Endometrial microvascular endothelial cells (primary cell): ENCODE results near the gene STOM. TPM values are rescaled to one million over a fixed set of nuclear protein-coding genes. Genes with fewer than 3 reads are reported as not detected.

Experiments
- in situ Hi-C: cut with HindIII; loops from 2 replicates; pipeline ENCODE4 v1.10.0; 2017; ENCODE audit warnings: low sequenced_read_pairs, low pct_unique_long_range_greater_than_20kb; ENCODE audit errors: inconsistent ontology term
- total RNA-seq: library from RNA; depleted of rRNA; stranded (reverse); fragments of >200 nt; gene quantifications from one replicate; pipeline ENCODE4 v1.2.3, GENCODE V29; 2015; ENCODE audit errors: inconsistent ontology term

The STOM gene
- total RNA-seq, 1 donor from 2014 or later, result 203 TPM

DNA sequence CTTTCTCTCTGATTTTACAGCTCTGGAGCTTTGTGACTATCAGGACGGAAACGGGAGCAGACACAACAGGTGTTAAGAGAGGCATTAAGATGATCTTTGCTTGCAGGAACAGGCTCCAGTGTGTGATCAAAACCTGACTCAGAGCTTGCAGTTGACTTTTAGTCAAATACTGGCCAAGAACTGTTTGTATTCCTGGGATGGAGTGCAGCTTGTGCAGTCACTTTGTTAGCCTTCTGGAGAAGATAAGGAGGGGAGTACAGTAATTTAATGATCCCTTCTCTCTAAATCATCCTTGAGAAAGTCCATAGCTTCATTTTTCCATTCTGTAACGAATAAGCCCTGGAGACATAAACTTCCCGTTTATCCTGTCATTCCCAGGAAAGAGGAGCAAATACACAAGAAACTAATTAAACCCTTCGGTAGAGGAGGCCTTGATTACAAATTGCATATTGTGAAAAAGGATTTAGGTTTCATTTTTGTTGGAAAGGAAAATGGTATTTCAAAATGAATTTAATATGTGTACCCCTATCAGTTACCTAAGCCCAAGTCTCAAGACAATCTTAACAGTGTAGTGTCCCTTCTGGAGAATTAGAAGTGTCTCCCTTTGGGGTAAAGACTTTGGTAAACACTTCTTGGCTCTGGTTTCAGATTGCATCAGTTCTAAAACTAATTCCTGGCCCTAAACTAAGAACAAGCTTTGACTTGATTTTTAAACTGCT, 3.1 kb upstream of the STOM start:
- in situ Hi-C loops, result no loop called here

DNA sequence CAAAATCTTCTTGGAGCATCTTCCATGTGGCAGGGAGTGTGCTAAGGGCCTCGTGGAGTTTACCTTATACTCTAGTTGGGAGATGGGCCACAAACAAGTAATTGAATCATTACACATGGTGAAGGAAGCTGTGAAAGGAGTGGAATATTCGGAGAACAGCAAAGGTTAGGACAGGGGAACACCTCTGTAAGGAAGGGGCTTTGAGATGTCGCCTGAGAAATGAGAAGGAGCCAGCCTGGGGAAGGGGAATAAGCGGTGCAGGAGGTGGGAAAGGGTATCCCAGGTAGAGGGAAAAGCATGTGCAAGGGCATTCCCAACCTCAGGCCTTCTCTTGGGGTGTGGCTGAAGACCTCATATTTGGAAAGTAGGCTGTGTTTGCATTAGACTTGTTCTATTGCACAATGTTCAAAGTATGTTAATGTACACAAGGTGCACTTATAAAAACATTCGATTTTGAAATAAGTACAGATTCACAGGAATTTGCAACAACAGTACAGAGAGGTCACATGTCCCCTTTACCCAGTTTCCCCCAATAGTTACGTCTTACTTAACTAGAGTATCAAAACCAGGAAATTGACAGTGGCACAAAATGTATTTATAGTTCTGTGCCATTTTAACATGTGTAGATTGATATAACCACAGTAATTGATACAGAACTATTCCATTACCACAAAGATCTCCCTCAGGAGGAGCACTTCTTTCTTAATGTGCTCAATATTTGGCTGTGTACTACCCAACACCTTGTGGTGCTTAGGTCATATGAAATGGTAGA, 2.4 kb upstream of the STOM start:
- in situ Hi-C loops, result no loop called here

DNA sequence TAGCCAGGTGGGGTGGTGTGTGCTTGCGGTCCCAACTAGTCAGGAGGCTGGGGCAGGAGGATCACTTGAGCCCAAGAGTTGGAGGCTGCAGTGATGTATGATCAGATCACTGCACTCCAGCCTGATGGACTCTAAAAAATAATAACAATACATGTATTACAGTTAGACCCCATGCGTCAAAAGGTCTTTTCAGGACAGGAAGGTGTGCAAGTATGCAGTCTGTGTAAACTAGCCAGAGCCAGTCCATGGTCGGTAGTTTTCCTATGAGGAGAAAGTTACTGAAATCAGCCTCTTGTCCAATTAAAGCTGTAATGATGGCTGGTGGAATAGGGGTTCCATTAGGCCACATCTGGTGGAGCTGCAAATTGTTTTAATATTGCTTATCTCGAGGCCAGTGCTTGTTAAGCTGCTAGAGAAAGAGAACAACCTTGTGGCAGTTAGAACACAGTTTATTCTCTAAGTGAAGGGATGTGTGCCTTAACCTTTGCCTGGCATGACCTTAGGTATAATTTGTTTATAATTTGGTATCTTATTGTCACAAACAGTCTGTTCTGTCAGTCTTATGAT, 1.5 kb upstream of the STOM start:
- in situ Hi-C loops, result no loop called here

DNA sequence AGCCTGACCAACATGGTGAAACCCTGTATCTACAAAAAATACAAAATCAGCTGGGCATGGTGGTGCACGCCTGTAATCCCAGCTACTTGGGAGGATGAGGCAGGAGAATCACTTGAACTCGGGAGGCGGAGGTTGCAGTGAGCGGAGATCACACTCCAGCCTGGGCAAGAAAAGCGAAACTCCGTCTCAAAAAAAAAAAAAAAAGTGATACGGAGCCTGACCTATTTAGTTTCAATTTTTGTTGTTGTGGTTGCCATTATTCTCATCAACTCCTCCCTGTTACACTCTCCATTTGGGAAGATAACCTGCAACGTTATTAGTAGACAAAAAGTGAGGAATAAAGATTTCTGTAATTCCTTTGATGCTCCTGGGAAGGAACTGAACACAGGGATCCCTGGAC, 1.3 kb downstream of the STOM start:
- in situ Hi-C loops, result no loop called here

DNA sequence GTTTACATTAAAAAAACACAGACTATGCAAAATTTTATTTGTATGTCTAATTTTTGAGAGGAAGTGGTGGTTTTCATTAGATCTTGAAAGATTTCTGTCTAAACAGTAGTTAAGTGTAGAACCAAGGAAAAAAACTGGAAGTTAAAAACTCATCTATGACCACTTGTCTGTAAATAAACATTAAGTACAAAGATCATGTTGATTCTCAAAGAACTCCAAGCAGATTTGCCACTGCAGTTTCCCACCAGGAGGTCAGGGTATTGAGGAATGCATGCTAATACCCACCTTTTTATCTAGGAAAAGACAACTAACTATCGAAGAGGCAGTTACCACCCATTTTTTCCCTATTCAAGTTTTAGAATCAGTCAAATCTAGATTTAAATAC, 1.9 kb downstream of the STOM start:
- in situ Hi-C loops, result no loop called here

DNA sequence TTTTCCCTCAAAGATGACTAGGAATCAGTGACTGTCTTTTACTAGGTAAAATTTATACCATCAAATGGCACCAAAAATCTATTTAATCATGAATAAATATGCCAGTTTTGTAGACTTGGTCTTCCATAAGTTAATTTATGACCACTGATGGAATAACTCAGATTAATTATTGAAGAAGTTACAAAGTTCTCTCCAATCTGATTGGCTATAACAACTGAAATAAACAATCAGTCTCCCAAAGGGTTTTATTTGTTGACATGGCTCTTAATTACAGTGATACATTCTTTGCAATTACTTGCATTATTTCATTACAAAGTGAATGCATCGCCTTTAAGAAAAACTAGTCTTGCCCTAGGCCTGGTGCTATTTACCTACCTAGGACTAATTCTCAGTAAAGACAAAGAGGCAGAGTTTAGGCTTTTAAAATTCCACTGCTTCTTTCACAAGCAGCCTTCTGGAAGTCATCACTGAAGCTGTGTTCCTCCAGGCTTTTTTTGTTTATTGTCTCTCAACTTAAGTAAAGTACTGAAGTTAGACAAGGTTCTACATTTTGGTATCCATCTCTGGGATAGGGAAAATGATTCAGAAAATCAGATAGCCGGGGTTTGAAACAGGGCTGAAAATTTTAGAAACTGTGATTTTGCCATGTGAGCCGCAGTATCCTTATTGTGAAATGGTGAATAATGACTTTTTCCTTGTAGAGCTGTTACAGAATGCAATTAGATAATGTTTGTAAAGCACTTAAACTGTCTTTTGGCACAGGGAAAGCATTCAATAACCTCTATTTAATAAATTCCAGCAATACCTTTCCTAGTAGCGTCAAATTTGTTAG, 2.5 kb downstream of the STOM start:
- in situ Hi-C loops, result no loop called here

DNA sequence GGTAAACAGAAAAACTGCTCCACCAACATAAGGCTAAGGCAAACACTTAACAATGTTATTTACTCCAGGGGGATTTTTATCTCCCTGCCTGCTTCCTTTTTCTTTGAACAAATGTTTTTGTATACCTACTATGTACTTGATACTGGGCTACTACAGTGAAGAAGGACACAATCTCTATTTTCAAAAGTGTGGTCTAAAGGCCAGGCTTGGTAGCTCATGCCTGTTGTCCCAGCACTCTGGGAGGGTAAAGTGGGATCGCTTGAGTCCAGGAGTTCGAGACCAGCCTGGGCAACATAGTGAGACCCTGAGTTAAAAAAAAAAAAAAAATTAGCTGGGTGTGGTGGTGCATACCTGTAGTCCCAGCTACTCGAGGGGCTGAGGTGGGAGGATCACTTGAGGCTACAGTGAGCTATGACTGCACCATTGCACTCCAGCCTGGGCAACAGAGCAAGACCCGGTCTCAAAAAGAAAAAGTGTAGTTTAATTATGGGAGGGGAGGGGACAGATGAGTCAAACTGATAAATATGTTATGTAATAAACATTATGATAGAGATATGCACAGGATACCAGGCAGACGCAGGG, 3.3 kb downstream of the STOM start:
- in situ Hi-C loops, result no loop called here

DNA sequence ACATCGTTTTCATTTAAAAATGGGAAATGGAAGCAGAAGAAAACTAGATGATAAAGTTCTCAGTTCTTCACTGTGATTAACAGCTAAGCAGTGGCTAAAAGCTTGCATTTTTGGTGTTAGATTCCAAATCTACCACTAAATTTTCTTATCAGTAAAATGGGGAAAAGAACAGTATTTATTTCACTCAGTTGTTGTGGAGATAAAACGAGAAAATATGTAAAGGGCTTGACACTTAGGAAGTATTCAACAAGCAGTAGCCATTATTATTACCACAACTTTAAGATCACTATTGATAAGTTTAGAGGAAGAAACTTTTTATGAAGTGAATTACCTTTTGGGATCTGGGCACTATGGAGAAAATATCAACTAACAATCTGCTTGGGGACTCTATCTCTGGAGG, 4.5 kb downstream of the STOM start:
- in situ Hi-C loops, result no loop called here

DNA sequence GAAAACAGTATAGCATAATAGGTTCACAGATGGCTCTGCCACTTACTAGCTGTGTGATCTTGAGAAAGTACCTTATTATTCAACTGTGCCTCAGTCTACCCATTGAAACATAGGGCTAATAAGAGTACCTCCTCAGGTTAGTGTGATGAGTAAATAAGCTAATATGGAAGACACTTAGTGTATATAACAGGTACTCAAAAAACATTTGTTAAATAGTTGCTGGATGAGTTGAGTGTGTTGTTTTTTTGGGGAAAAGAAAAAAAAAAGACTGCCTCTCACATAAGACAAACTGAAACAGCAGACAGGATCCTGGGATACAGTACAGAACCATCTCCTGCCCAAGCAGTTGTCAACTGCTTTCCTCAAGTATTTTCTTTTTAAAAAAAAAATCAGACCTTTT, 5.2 kb downstream of the STOM start:
- in situ Hi-C loops, result no loop called here

DNA sequence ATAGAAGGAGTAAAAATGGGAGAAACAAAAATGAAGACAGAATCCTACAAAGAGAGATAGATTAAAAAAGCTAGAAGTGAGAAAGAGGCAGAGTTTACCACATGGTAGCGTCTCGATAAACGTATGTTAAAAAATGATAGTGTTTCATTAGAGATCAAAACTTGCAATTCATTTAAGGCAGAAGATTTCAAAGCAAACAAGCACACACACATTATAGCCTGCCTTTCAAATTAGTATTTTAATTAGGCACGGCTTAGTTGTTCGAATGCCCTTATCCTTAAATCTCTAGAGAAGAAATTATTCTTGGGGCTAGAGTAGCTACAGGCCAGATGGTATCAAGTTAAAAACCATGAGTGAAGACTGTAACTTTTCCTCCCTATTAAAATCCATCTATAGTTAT, 6.0 kb downstream of the STOM start:
- in situ Hi-C loops, result no loop called here

DNA sequence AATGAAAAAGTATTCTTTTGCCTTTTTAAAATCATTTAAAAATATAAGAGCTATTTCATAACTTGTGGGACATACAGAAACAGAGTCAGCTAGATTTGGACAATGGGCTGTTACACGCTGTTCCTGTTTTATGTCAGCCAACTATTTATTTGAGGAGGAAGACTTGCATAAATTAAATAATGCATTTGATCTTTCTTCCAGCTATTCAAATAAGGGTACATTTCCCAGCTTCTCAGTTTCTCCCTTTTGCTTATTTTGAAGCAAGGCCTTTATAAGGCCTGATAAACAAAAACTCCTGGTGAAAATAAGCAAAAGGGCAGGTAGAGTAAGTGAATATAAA, 6.5 kb downstream of the STOM start:
- in situ Hi-C loops, result no loop called here

DNA sequence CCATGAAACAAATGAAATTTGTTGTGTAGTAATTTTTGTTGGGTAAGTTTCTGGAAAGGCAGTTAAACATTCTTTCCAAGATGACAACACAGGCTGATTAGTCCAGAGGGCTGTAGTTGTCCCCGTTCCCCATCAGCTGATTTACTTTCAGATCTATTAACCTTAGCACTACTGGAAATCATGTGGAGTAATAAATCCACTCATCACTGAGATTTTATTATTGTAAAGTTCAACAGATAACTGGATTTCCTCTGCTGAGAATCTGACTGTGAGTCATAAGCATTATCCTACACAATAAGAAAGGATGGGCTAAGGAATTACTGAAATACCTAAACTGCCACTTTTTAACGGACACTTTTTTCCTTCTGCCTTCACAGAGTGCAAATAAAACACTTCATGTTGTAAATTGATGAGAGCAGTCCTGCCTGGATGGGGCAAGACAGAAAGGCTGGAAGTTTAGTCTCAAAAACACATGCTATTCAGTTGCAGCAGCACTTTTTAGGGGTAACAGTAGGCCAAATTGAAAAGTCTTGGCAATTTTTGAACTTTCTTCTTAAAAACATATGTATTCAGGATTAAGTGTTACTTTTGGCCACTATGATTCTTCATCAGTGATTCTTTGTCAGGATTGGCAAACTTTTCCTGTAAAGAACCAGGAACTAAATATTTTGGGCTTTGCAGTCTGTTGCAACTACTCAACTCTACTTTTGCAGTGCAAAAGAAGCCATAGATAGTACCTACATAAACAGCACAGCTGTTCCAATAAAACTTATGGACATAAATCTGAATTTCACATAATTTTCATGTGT, 7.0 kb downstream of the STOM start:
- in situ Hi-C loops, result no loop called here

DNA sequence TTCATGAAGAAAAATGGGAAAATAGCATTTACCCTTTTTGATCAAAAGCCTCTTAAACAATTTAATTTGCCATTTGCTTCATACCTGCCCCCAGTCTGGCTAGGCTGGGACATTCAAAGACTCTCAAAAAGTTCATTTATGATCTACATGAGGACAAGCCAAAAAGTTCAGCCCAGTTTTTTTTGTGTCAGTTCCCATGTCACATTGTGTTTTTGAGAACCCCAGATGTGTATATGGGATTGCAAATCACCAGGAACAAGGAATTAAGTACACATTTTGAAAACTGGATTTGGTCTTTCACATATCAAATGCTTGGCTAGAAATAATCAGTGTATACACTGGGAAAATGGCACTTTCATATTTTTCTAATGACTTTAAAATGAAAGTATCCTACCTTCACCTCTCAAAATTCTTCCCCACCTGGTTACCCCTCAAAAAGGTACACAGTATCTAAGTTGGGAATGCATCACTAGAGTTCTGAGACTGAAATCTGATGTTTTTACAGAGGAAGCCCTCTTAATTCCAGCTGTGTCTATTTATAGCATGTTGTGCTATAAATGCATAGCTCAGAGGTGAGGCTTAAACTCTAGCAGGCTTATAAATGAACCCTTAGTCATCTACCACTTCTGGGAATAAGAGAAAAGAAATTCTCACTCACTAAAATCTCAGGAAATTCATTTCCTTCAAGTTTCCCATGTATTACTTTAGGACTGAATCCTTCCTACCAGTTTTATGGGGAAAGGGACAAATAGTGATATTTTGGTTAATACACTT, 9.3 kb downstream of the STOM start:
- in situ Hi-C loops, result no loop called here

DNA sequence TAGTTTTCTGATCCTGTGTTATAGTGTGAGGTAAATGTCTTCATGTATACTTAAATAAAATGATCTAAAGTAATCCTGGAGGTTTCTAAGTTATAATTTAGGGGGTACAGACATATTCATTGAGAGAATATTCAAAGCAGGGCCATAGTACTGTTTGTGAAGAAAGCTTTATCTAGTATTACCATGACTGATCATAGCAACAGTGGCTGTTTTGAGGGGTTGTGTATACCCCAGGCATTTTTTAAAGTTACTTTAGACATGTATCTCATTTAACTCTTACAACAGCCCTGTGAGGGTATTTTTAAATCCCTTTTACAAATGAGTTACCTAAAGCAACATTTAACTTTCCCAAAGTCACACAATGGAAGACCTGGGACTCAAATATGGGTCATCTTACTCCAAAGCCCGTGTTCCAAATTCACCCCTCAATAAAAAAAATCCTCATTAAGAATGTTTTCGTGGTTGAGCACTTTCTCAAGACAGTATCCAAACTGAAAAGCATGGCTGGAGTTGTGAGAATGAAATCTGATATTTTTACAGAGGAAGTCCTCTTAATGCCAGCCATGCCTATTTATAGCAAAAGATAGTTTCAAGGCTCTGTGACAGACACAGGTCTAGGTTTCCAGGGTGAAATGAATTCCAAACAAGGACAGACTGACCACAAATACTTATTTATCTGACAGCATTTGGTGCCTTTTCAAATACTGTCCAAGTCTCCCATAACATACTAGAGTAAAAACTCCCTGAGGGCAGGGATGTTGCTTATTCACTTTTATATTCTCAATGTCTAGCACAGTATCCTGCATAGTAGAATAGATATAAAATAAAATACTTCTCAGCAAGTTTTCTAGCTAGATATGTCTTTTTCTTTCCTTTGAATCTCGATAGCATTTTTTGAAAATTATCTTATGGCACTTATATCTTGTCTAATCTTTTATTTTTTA, 10.4 kb downstream of the STOM start:
- in situ Hi-C loops, result loop anchor here (10.0 kb wide), 1 partner anchor 75 kb away; no protein-coding TSS in a partner anchor

DNA sequence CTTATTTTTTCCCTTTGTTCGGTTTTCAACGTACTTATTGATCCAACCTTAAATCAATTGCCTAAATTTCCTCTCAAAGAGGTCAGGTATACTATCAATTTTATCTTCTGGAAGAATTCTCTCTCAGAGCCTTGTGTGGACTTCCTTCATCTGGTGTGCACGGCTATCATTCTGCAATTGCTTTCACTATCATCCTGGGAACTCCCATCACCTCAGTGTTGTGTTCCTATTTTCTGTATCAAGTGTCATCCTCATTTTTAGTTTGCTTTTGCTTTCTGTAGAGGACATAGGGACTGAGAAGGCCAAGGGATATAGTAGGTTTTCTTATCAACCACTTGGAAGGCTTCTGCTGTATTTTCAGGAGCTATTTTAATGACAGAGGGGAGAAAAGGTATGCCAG, 11.3 kb downstream of the STOM start:
- in situ Hi-C loops, result loop anchor here (10.0 kb wide), 1 partner anchor 74 kb away; no protein-coding TSS in a partner anchor

DNA sequence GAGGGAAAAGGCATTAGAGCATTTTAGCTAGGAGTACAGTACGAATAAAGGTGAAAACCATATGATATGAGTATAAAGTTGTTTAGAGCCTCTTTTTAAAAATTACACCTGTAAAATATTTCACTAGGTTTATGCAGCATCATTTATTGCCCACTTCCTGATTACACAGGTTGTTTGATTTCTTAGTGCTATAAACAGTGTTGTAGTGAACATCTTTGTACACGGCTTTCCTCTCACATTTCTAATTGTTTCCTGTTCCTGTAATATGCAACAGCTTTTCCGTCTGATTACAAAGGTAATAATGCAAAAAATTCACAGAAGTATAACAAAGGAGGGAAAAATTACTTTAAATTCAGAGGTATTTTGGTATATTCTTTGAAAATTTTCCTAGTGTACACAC, 13.0 kb downstream of the STOM start:
- in situ Hi-C loops, result loop anchor here (10.0 kb wide), 1 partner anchor 72 kb away; no protein-coding TSS in a partner anchor
